GM21619 (cell line): ENCODE results near the gene GOLGA6C.
"Not testable (repeated sequence)": the region's sequence is repeated elsewhere in the genome, so short reads cannot be mapped to it uniquely, and the experiment has no call there.

Experiments used
- ATAC-seq: cut with Tn5 transposase; IDR thresholded peaks from one replicate; pipeline ENCODE4 v1.9.1; 2021; ENCODE audit not compliant: unreplicated experiment

Gene GOLGA6C

GRCh38 chr15:75258034-75258433 is at the start of gene GOLGA6C:
Gene GOLGA6C, plus strand, starts transcription at chr15:75258334. Its CDS starts 265 bp downstream, at chr15:75258599.
- ATAC-seq, result not testable (repeated sequence)

- no peak for ATAC-seq
These were observed 49.4 kb upstream of the GOLGA6C start for GRCh38 chr15:75208501-75209288.

GRCh38 chr15:75209289-75209676 is 48.9 kb upstream of the GOLGA6C start:
- no peak for ATAC-seq

- no peak for ATAC-seq
These were observed 47.3 kb upstream of the GOLGA6C start for GRCh38 chr15:75210811-75211230.

GRCh38 chr15:75211436-75212199 is 46.5 kb upstream of the GOLGA6C start:
- no peak for ATAC-seq

GRCh38 chr15:75212200-75212858 is 45.8 kb upstream of the GOLGA6C start:
- no peak for ATAC-seq

- ATAC-seq, result no peak
These were observed 44.8 kb upstream of the GOLGA6C start for GRCh38 chr15:75213212-75213767.

GRCh38 chr15:75213768-75214221 is 44.3 kb upstream of the GOLGA6C start:
- ATAC-seq, result no peak

- no peak for ATAC-seq
These were observed 43.6 kb upstream of the GOLGA6C start for GRCh38 chr15:75214293-75215096.

- ATAC-seq, result no peak
These were observed 42.8 kb upstream of the GOLGA6C start for GRCh38 chr15:75215107-75216004.

GRCh38 chr15:75217012-75217411 is 41.1 kb upstream of the GOLGA6C start:
- no peak for ATAC-seq

- ATAC-seq, result not testable (repeated sequence)
These were observed 40.6 kb upstream of the GOLGA6C start for GRCh38 chr15:75217574-75217973.

GRCh38 chr15:75219507-75219929 is 38.6 kb upstream of the GOLGA6C start:
- ATAC-seq, result not testable (repeated sequence)

- ATAC-seq, result no peak
These were observed 34.4 kb upstream of the GOLGA6C start for GRCh38 chr15:75223688-75224087.

- ATAC-seq, result no peak
These were observed 33.9 kb upstream of the GOLGA6C start for GRCh38 chr15:75224281-75224680.

GRCh38 chr15:75225102-75225836 is 32.9 kb upstream of the GOLGA6C start:
- ATAC-seq, result not testable (repeated sequence)

GRCh38 chr15:75225951-75226732 is 32.0 kb upstream of the GOLGA6C start:
- no peak for ATAC-seq

- not testable (repeated sequence) for ATAC-seq
These were observed 31.0 kb upstream of the GOLGA6C start for GRCh38 chr15:75227112-75227511.
